GM21717 (cell line): ENCODE data around the gene SORCS1.
"Not testable (repeated sequence)": the region's sequence is repeated elsewhere in the genome, so short reads cannot be mapped to it uniquely, and the experiment has no call there.

Experiments
- ATAC-seq: cut with Tn5 transposase; IDR thresholded peaks from one replicate; pipeline ENCODE4 v1.9.1; 2021; ENCODE audit warnings: mild to moderate bottlenecking, moderate library complexity; ENCODE audit not compliant: unreplicated experiment

The SORCS1 gene

GRCh38 chr10:107054469-107055156 lies 109.9 kb downstream of the SORCS1 start:
- ATAC-seq = no peak

GRCh38 chr10:107051769-107052168 lies 112.7 kb downstream of the SORCS1 start:
- no peak for ATAC-seq

- no peak for ATAC-seq
These were observed 121.0 kb downstream of the SORCS1 start for GRCh38 chr10:107043461-107043860.

GRCh38 chr10:107037192-107038122 lies 127.0 kb downstream of the SORCS1 start:
- no peak for ATAC-seq

GRCh38 chr10:107033799-107034422 lies 130.6 kb downstream of the SORCS1 start:
- no peak for ATAC-seq

- no peak for ATAC-seq
These were observed 131.7 kb downstream of the SORCS1 start for GRCh38 chr10:107032700-107033401.

- ATAC-seq = no peak
These were observed 132.4 kb downstream of the SORCS1 start for GRCh38 chr10:107031931-107032699.

- ATAC-seq = no peak
These were observed 136.3 kb downstream of the SORCS1 start for GRCh38 chr10:107028236-107028635.

- ATAC-seq = no peak
These were observed 138.8 kb downstream of the SORCS1 start for GRCh38 chr10:107025676-107026075.

- ATAC-seq = not testable (repeated sequence)
These were observed 140.5 kb downstream of the SORCS1 start for GRCh38 chr10:107024033-107024432.

GRCh38 chr10:107022600-107023354 lies 141.7 kb downstream of the SORCS1 start:
- no peak for ATAC-seq

GRCh38 chr10:107019154-107019553 lies 145.4 kb downstream of the SORCS1 start:
- ATAC-seq = no peak

GRCh38 chr10:107013258-107014006 lies 151.1 kb downstream of the SORCS1 start:
- no peak for ATAC-seq

- ATAC-seq = no peak
These were observed 152.5 kb downstream of the SORCS1 start for GRCh38 chr10:107011992-107012391.

GRCh38 chr10:107011105-107011504 lies 153.4 kb downstream of the SORCS1 start:
- ATAC-seq = no peak

- ATAC-seq = no peak
These were observed 154.0 kb downstream of the SORCS1 start for GRCh38 chr10:107010531-107010930.

GRCh38 chr10:107004362-107004761 lies 160.1 kb downstream of the SORCS1 start:
- no peak for ATAC-seq

- ATAC-seq = no peak
These were observed 162.4 kb downstream of the SORCS1 start for GRCh38 chr10:107002068-107002467.
